T-cell (primary cell): ENCODE data around the gene KCNJ3. TPM values are rescaled to one million over a fixed set of nuclear protein-coding genes. Genes with fewer than 3 reads are reported as not detected.

Experiments
- ATAC-seq, 4 experiments: fragments of 200-7000 bp in 3 of 4; fragments of 150-1000 bp in 1 of 4; cut with Tn5 transposase; replicated peaks in 1 of 4; 1 replicate in 3 of 4; 2 replicates in 1 of 4; pipeline ENCODE4 v1.10.0; 2021; ENCODE audit warnings: moderate library complexity in 3 of 4, mild to moderate bottlenecking in 2 of 4, moderate number of reproducible peaks in 1 of 4
- CTCF ChIA-PET, 2 donors: fragments of 300-600 bp; sonication (Branson Sonifier 250); formaldehyde crosslinking; loops; one replicate each; lab custom pipeline; 2022; ENCODE audit warnings: antibody characterized with exemption in 2 of 2; lab: Charles Lee
- POLR2A ChIA-PET, 2 donors: fragments of 300-600 bp; sonication (Branson Sonifier 250); formaldehyde crosslinking; loops; one replicate each; lab custom pipeline; 2022; ENCODE audit warnings: antibody characterized with exemption in 2 of 2; lab: Charles Lee
- DNase-seq, 35 experiments: peaks; one replicate each; pipeline versions ENCODE4 v3.0.0 to v3.0.0-alpha.2; 2013 to 2023
- H3K27ac ChIP-seq: one replicate; pipeline ENCODE4 v1.5.1; 2013; ENCODE audit warnings: low read length
- H3K27me3 ChIP-seq, 2 experiments: replicated peaks in 1 of 2; 1 replicate in 1 of 2; 2 replicates in 1 of 2; pipeline versions ENCODE4 v1.6.1 to v1.7.0; 2013; ENCODE audit warnings: low read length in 1 of 2, mixed read lengths in 1 of 2; ENCODE audit not compliant: control insufficient read depth in 2 of 2, insufficient read depth in 2 of 2; ENCODE audit errors: extremely low read depth in 1 of 2
- H3K36me3 ChIP-seq, 2 donors: 1 replicate in 1 of 2; 2 replicates in 1 of 2; pipeline versions ENCODE4 v1.6.1 to v1.7.0; 2013; ENCODE audit warnings: low read length in 1 of 2; ENCODE audit not compliant: control insufficient read depth in 2 of 2, insufficient read depth in 1 of 2; ENCODE audit errors: extremely low read depth in 1 of 2
- H3K4me1 ChIP-seq, 2 experiments: 1 replicate in 1 of 2; 2 replicates in 1 of 2; pipeline versions ENCODE4 v1.6.1 to v1.7.0; 2013; ENCODE audit warnings: low read length in 2 of 2, mixed read lengths in 1 of 2; ENCODE audit not compliant: insufficient read depth in 2 of 2, control insufficient read depth in 1 of 2; ENCODE audit errors: extremely low read depth in 1 of 2
- H3K4me3 ChIP-seq, 2 donors: 1 replicate in 1 of 2; 2 replicates in 1 of 2; pipeline versions ENCODE4 v1.5.1 to v1.7.0; 2013; ENCODE audit warnings: mild to moderate bottlenecking in 2 of 2, low read length in 1 of 2, moderate library complexity in 1 of 2; ENCODE audit not compliant: control insufficient read depth in 1 of 2; ENCODE audit errors: extremely low read depth in 1 of 2
- H3K9me3 ChIP-seq: 2 replicates; pipeline ENCODE4 v1.7.0; 2013
- H3K27ac Mint-ChIP-seq, 2 donors: one replicate each; pipeline ENCODE4 v1.8.0; 2020 to 2021; ENCODE audit warnings: mild to moderate bottlenecking in 2 of 2, mixed read lengths in 2 of 2
- H3K27me3 Mint-ChIP-seq, 2 donors: one replicate each; pipeline ENCODE4 v1.8.0; 2021 to 2022; ENCODE audit warnings: mixed read lengths in 2 of 2
- H3K36me3 Mint-ChIP-seq: one replicate; pipeline ENCODE4 v1.8.0; 2021; ENCODE audit warnings: mixed read lengths
- H3K4me1 Mint-ChIP-seq, 3 donors: one replicate each; pipeline ENCODE4 v1.8.0; 2020 to 2022; ENCODE audit warnings: mixed read lengths in 3 of 3, mild to moderate bottlenecking in 1 of 3
- H3K4me3 Mint-ChIP-seq, 3 donors: one replicate each; pipeline ENCODE4 v1.8.0; 2020 to 2022; ENCODE audit warnings: mild to moderate bottlenecking in 3 of 3, mixed read lengths in 3 of 3, moderate library complexity in 3 of 3
- H3K9me3 Mint-ChIP-seq, 3 donors: one replicate each; pipeline ENCODE4 v1.8.0; 2020 to 2022; ENCODE audit warnings: mixed read lengths in 3 of 3
- WGBS: methylation state at CpG from one replicate; pipeline ENCODE4 v1.1.5; 2013; ENCODE audit warnings: missing lambda C conversion rate; ENCODE audit not compliant: insufficient coverage; 5-methylcytosine and 5-hydroxymethylcytosine counted together
- total RNA-seq, 35 experiments: library from RNA in 6 of 35; stranded (reverse) in 6 of 35; fragments of 120-200 nt in 1 of 35; gene quantifications; one replicate each; pipeline versions ENCODE4 v1.2.1 to v1.2.4 and lab custom pipeline; 2013 to 2026

KCNJ3 gene
- total RNA-seq, 5 donors from 2014 or later (not counting 1 experiment from before 2014, with no cell fraction given) = not detected

GRCh38 chr2:154825358-154825757 is 126.9 kb downstream of the KCNJ3 start:
- Mint-ChIP-seq H3K4me3 (no peak overlapping the region), H3K36me3 (no peaks in the 10 kb centered on the region), H3K9me3 (no peaks in the 10 kb centered on the region), H3K4me1 (no peaks in the 10 kb centered on the region), H3K27me3 (no peaks in the 10 kb centered on the region), H3K27ac (no peak overlapping the region)
- ChIA-PET CTCF (interaction anchor here in 1 of 2 donors (0.6 kb wide), 1 partner anchor 758 kb away, joined by 4 read pairs; no protein-coding TSS in a partner anchor), POLR2A (no interaction called here)
- no peak for ATAC-seq
- Histone ChIP-seq H3K36me3 (no peaks in the 10 kb centered on the region), H3K9me3 (no peaks in the 10 kb centered on the region), H3K4me3 (no peak overlapping the region), H3K27ac (no peak overlapping the region), H3K4me1 (no peaks in the 10 kb centered on the region), H3K27me3 (no peaks in the 10 kb centered on the region)
- no peak for DNase-seq
- no CpG with 5 or more reads among the region's 2 CpGs for WGBS

- H3K27ac ChIP-seq = no peak overlapping the region
- Mint-ChIP-seq H3K4me3 (no peak overlapping the region), H3K4me1 (no peaks in the 10 kb centered on the region), H3K9me3 (peaks cover 0 to 4% (median 4%) of the 10 kb centered on the region in 3 donors), H3K27me3 (no peaks in the 10 kb centered on the region), H3K27ac (no peak overlapping the region), H3K36me3 (no peaks in the 10 kb centered on the region)
- no peaks in the 10 kb centered on the region for H3K36me3 ChIP-seq
- ChIA-PET POLR2A (no interaction called here), CTCF (no interaction called here)
- ATAC-seq (no peak), DNase-seq (no peak)
- no peaks in the 10 kb centered on the region for H3K9me3 ChIP-seq
- no peaks in the 10 kb centered on the region for H3K27me3 ChIP-seq
- no peak overlapping the region for H3K4me3 ChIP-seq
- no peaks in the 10 kb centered on the region for H3K4me1 ChIP-seq
- no CpG with 5 or more reads among the region's 5 CpGs for WGBS
These were observed 128.3 kb downstream of the KCNJ3 start for GRCh38 chr2:154826827-154827226.

GRCh38 chr2:154827286-154827685 is 128.8 kb downstream of the KCNJ3 start:
- no peaks in the 10 kb centered on the region for H3K27me3 Mint-ChIP-seq
- no peaks in the 10 kb centered on the region for H3K9me3 ChIP-seq
- no peak for DNase-seq
- ChIA-PET POLR2A (no interaction called here), CTCF (no interaction called here)
- H3K9me3 Mint-ChIP-seq = peaks cover 0 to 4% (median 4%) of the 10 kb centered on the region in 3 donors
- H3K4me1 Mint-ChIP-seq = no peaks in the 10 kb centered on the region
- no peak overlapping the region for H3K27ac Mint-ChIP-seq
- H3K36me3 Mint-ChIP-seq = no peaks in the 10 kb centered on the region
- no peak for ATAC-seq
- no peaks in the 10 kb centered on the region for H3K27me3 ChIP-seq
- no peak overlapping the region for H3K4me3 ChIP-seq
- no peaks in the 10 kb centered on the region for H3K4me1 ChIP-seq
- H3K36me3 ChIP-seq = no peaks in the 10 kb centered on the region
- H3K27ac ChIP-seq = no peak overlapping the region
- no peak overlapping the region for H3K4me3 Mint-ChIP-seq
- no CpG with 5 or more reads among the region's 1 CpG for WGBS

- Histone ChIP-seq H3K4me3 (no peak overlapping the region), H3K4me1 (no peaks in the 10 kb centered on the region), H3K27me3 (no peaks in the 10 kb centered on the region), H3K9me3 (no peaks in the 10 kb centered on the region), H3K27ac (no peak overlapping the region), H3K36me3 (no peaks in the 10 kb centered on the region)
- Mint-ChIP-seq H3K27me3 (no peaks in the 10 kb centered on the region), H3K4me1 (no peaks in the 10 kb centered on the region), H3K27ac (no peak overlapping the region), H3K4me3 (no peak overlapping the region), H3K36me3 (no peaks in the 10 kb centered on the region), H3K9me3 (peaks cover 2 to 4% (median 4%) of the 10 kb centered on the region in 3 donors)
- ATAC-seq = no peak
- WGBS = no CpG with 5 or more reads among the region's 2 CpGs
- ChIA-PET CTCF (no interaction called here), POLR2A (interaction anchor here in 1 of 2 donors (0.6 to 0.7 kb wide), 2 partner anchors 102 to 343 kb away, joined by 3 read pairs; no protein-coding TSS in a partner anchor)
- no peak for DNase-seq
These were observed 134.2 kb downstream of the KCNJ3 start for GRCh38 chr2:154832711-154833110.

GRCh38 chr2:154836632-154837031 is 138.1 kb downstream of the KCNJ3 start:
- peaks cover 0 to 18% (median 4%) of the 10 kb centered on the region in 3 donors for H3K9me3 Mint-ChIP-seq
- H3K4me3 Mint-ChIP-seq = no peak overlapping the region
- H3K36me3 Mint-ChIP-seq = no peaks in the 10 kb centered on the region
- H3K9me3 ChIP-seq = no peaks in the 10 kb centered on the region
- DNase-seq = no peak
- no peak for ATAC-seq
- no CpG with 5 or more reads among the region's 2 CpGs for WGBS
- no peak overlapping the region for H3K27ac ChIP-seq
- no peaks in the 10 kb centered on the region for H3K27me3 Mint-ChIP-seq
- CTCF ChIA-PET = no interaction called here
- no peaks in the 10 kb centered on the region for H3K36me3 ChIP-seq
- H3K4me1 Mint-ChIP-seq = no peaks in the 10 kb centered on the region
- POLR2A ChIA-PET = no interaction called here
- no peaks in the 10 kb centered on the region for H3K27me3 ChIP-seq
- no peaks in the 10 kb centered on the region for H3K4me1 ChIP-seq
- H3K4me3 ChIP-seq = no peak overlapping the region
- no peak overlapping the region for H3K27ac Mint-ChIP-seq

- ATAC-seq = no peak
- no CpG with 5 or more reads among the region's 2 CpGs for WGBS
These were observed 138.5 kb downstream of the KCNJ3 start for GRCh38 chr2:154837035-154837434.

GRCh38 chr2:154844513-154844912 is 146.0 kb downstream of the KCNJ3 start:
- H3K4me3 Mint-ChIP-seq = no peak overlapping the region
- no peaks in the 10 kb centered on the region for H3K4me1 Mint-ChIP-seq
- ATAC-seq (no peak), DNase-seq (no peak)
- no peaks in the 10 kb centered on the region for H3K9me3 ChIP-seq
- no peaks in the 10 kb centered on the region for H3K27me3 Mint-ChIP-seq
- no peaks in the 10 kb centered on the region for H3K27me3 ChIP-seq
- no peak overlapping the region for H3K27ac Mint-ChIP-seq
- WGBS = 73% methylated on average over 4 of the region's 7 CpGs
- H3K9me3 Mint-ChIP-seq = peaks cover 0 to 12% (median 12%) of the 10 kb centered on the region in 3 donors
- H3K4me1 ChIP-seq = no peaks in the 10 kb centered on the region
- H3K27ac ChIP-seq = no peak overlapping the region
- CTCF ChIA-PET = no interaction called here
- POLR2A ChIA-PET = no interaction called here
- no peak overlapping the region for H3K4me3 ChIP-seq
- H3K36me3 ChIP-seq = no peaks in the 10 kb centered on the region
- H3K36me3 Mint-ChIP-seq = no peaks in the 10 kb centered on the region

More at GRCh38 chr2:154837035-154837434, 138.5 kb downstream of the KCNJ3 start:
- Mint-ChIP-seq H3K27me3 (no peaks in the 10 kb centered on the region), H3K9me3 (peaks cover 3 to 18% (median 4%) of the 10 kb centered on the region in 3 donors), H3K4me1 (no peaks in the 10 kb centered on the region), H3K36me3 (no peaks in the 10 kb centered on the region), H3K4me3 (no peak overlapping the region), H3K27ac (no peak overlapping the region)
- CTCF ChIA-PET = no interaction called here
- Histone ChIP-seq H3K27ac (no peak overlapping the region), H3K4me3 (no peak overlapping the region), H3K4me1 (no peaks in the 10 kb centered on the region), H3K9me3 (no peaks in the 10 kb centered on the region), H3K36me3 (no peaks in the 10 kb centered on the region), H3K27me3 (no peaks in the 10 kb centered on the region)
- POLR2A ChIA-PET = interaction anchor here in 1 of 2 donors (0.6 kb wide), 1 partner anchor 1914 kb away, joined by 6 read pairs; no protein-coding TSS in a partner anchor
- no peak for DNase-seq
